HUES48 (cell line): ENCODE data around the gene FAM120B.

Experiments
- H3K27ac ChIP-seq: one replicate; pipeline ENCODE4 v1.7.0; 2013; ENCODE audit warnings: low read depth, low read length, inconsistent platforms
- H3K27me3 ChIP-seq: 2 replicates; pipeline ENCODE4 v1.6.1; 2013; ENCODE audit warnings: mild to moderate bottlenecking, low read length; ENCODE audit not compliant: control insufficient read depth, insufficient read depth
- H3K36me3 ChIP-seq: 2 replicates; pipeline ENCODE4 v1.6.1; 2013; ENCODE audit warnings: low read length; ENCODE audit not compliant: control insufficient read depth, insufficient read depth
- H3K4me1 ChIP-seq: 2 replicates; pipeline ENCODE4 v1.6.1; 2013; ENCODE audit warnings: mild to moderate bottlenecking, low read length; ENCODE audit not compliant: control insufficient read depth, insufficient read depth
- H3K4me3 ChIP-seq: 2 replicates; pipeline ENCODE4 v1.5.1; 2013; ENCODE audit warnings: mild to moderate bottlenecking, low read depth, low read length
- H3K9ac ChIP-seq: 2 replicates; pipeline ENCODE4 v1.6.1; 2013; ENCODE audit warnings: mild to moderate bottlenecking, low read depth, low read length, moderate library complexity
- H3K9me3 ChIP-seq: 2 replicates; pipeline ENCODE4 v1.6.1; 2013; ENCODE audit warnings: low read length; ENCODE audit not compliant: control insufficient read depth, insufficient read depth

The FAM120B gene, protein sequence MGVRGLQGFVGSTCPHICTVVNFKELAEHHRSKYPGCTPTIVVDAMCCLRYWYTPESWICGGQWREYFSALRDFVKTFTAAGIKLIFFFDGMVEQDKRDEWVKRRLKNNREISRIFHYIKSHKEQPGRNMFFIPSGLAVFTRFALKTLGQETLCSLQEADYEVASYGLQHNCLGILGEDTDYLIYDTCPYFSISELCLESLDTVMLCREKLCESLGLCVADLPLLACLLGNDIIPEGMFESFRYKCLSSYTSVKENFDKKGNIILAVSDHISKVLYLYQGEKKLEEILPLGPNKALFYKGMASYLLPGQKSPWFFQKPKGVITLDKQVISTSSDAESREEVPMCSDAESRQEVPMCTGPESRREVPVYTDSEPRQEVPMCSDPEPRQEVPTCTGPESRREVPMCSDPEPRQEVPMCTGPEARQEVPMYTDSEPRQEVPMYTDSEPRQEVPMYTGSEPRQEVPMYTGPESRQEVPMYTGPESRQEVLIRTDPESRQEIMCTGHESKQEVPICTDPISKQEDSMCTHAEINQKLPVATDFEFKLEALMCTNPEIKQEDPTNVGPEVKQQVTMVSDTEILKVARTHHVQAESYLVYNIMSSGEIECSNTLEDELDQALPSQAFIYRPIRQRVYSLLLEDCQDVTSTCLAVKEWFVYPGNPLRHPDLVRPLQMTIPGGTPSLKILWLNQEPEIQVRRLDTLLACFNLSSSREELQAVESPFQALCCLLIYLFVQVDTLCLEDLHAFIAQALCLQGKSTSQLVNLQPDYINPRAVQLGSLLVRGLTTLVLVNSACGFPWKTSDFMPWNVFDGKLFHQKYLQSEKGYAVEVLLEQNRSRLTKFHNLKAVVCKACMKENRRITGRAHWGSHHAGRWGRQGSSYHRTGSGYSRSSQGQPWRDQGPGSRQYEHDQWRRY

DNA sequence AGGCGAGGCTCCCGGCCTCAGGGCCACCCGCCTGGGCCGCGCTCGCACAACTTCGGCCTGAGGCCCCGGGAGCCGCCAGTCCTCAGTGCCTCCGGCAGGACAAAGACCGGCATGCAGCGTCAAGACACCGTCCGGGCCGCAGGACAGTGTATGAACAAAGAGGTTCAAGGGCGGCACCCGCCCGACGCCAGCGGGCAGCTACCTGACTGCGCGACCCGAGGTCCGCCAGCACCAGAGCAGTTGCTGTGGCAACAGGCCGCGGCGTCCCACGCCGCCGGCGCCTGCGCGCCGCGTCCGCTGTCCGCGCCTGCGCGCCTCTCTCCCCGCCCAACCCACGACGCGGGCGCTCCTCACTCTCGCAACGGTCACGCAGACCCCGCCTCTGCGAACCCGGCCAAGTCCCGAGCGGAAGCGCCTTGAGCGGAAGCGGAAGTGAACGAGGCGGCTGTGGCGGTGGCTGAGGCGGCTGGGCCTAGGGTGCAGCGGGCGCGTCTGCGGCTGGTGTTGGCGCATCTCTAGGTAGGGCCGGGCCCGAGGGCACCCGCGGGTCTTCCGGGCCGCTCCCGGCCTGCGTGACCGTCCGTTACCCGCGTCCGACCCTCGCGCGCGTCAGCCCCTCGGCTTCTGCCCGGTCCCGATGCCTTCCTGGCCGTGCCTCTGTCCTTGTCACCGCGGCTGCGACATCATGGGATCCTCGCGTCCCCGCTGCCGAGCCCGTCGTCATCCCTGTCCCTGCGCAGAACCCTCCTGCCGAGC, at the start of gene FAM120B:
TSS of gene FAM120B (plus strand) at position 435 of the 756 bp plus-strand sequence. CDS start 10,633 bp downstream, outside the sequence.
- Histone ChIP-seq H3K27ac (peak within 1 kb of the TSS; percentile 59), H3K4me3 (peak within 1 kb of the TSS; percentile 84), H3K4me1 (peaks cover 3% of the 10 kb centered on the region; the same call in 1 of the 2 replicates)

DNA sequence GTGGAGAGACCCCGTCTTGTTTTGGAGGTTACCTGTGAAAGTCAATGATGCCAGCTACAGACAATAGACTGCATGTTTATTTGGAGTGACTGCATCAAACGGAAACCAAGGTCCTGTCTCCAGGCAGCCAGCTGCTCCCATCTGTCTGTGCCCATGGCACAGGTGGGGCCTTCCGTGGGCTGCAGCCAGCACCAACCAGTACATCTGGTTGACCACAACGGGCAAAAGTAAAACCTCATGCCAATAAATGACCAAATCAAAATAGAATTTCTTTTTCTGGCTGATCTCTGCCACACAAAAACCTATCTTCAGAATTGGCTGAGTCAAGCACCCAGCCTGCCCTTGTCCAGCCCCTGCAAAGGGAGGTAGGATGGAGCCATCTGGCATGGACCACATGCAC, 49.2 kb upstream of the FAM120B start:
- Histone ChIP-seq H3K36me3 (no peaks in the 10 kb centered on the region), H3K9me3 (no peaks in the 10 kb centered on the region), H3K27me3 (no peaks in the 10 kb centered on the region), H3K4me1 (no peaks in the 10 kb centered on the region), H3K27ac (no peak overlapping the region), H3K4me3 (no peak overlapping the region), H3K9ac (no peak overlapping the region)

More for the DNA sequence above, at the start of gene FAM120B:
- peak within 1 kb of the TSS; percentile 35 for H3K9ac ChIP-seq
- H3K9me3 ChIP-seq: peaks cover 34% of the 10 kb centered on the region
- H3K27me3 ChIP-seq: peaks cover 22% of the 10 kb centered on the region
- no peaks in the 10 kb centered on the region for H3K36me3 ChIP-seq

DNA sequence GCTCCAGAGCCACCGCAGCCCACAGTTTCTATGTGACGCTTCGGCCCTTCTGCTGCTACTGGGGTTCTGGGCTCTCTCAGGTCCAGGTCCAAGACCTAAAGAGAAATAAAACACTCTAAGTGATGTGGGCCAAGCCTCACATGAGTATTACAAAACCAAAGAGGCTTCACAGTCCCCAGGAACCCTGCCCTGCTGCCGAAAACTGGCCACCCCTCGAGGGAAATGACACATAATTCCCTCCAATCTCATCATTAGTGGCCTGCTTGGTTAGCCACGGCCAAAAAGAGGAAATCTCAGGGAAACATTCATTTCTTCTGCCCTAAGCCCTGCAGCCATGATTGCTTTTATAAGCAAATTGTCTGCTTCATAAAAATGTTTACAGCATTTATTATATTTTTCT, 48.2 kb upstream of the FAM120B start:
- Histone ChIP-seq H3K4me1 (no peaks in the 10 kb centered on the region), H3K36me3 (no peaks in the 10 kb centered on the region), H3K4me3 (no peak overlapping the region), H3K9ac (no peak overlapping the region), H3K27me3 (no peaks in the 10 kb centered on the region), H3K27ac (no peak overlapping the region), H3K9me3 (no peaks in the 10 kb centered on the region)

DNA sequence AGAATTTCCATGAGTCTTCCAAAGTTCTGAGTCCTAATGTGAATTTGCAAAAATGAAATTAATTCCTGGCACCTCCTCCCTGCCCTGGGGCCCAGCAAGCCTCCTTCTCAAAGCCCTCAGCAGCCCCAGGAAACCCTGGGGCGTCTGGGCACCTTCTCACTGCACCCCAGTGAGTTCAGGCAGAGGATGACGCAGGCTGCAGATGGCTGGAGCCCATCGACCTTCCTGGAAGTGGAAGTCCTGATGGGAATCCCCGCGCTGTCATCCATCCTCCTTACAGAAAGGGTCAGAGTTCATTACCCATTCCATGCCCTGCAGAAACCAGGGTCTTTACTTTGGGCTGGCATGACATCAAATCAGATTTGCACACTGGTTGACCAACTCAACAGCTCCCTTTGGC, 47.3 kb upstream of the FAM120B start:
- no peaks in the 10 kb centered on the region for H3K4me1 ChIP-seq

DNA sequence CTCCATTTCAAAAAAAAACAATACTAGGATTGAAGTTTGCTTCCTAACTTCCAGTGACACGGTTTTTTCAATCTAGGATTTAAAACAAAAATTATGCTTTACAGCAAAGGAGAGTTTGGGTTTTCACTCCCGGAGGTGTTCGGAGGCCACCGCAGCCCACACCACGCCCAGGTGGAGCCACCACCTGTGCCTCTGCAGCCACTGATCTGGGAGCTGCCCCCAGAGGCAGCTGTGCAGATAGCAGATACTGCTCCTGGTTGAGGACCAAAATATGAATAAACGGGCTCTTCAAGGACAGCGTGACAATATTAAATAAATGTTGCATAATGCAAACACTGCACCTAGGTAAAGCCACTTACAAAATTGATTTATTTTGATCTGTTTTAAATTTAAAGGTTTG, 45.9 kb upstream of the FAM120B start:
- H3K27me3 ChIP-seq: no peaks in the 10 kb centered on the region

More for the DNA sequence above, 47.3 kb upstream of the FAM120B start:
- Histone ChIP-seq H3K27ac (no peak overlapping the region), H3K9ac (no peak overlapping the region), H3K4me3 (no peak overlapping the region), H3K27me3 (no peaks in the 10 kb centered on the region), H3K9me3 (no peaks in the 10 kb centered on the region), H3K36me3 (no peaks in the 10 kb centered on the region)

DNA sequence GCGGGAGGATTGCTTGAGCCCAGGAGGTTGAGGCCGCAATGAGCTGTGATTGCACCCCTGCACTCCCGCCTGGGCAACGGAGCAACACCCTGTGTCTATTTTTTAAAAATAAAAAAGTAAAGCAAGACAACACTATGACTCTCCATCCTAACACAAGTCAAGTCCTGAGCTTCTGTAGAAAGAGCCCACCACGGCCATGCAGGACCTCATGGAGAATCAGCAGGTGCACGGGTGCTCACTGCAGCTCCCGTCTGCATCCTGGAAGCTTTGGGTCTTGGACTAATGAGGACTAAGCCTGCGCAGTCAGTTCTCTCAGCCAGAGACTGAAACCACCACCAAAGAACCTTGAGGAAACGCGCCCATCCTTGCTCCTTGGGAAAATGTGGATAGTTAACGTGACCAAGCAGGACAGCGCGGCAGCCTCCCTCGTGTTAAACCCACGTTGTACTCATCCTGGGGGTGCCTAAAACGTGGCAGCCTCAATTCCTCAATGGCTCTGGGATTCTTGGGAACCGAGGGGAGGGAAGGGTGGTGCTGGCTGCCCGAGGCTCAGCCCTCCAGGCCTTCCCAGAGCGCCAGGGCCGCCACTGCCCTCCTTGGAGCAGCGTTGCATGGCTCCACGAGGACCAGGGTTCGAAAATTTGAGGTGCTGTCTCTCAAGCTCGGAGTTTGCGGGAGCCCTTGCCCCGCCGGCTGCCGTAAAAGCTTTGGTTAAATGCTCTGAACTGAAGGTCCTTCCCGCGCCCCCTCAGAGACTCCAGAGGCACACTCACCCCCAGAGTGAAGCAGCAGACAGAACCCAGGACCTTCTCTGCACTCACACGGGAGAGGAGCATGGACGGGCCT, 44.7 kb upstream of the FAM120B start:
- H3K4me3 ChIP-seq: no peak overlapping the region
- H3K9me3 ChIP-seq: no peaks in the 10 kb centered on the region
- H3K9ac ChIP-seq: no peak overlapping the region
- 0 out of 2 replicates have a peak, but pooled peaks cover 7% of the 10 kb centered on the region for H3K4me1 ChIP-seq
- no peaks in the 10 kb centered on the region for H3K36me3 ChIP-seq
- no peaks in the 10 kb centered on the region for H3K27me3 ChIP-seq
- no peak overlapping the region for H3K27ac ChIP-seq

More for the DNA sequence above, 45.9 kb upstream of the FAM120B start:
- Histone ChIP-seq H3K9ac (no peak overlapping the region), H3K36me3 (no peaks in the 10 kb centered on the region), H3K27ac (no peak overlapping the region), H3K4me1 (no peaks in the 10 kb centered on the region), H3K9me3 (no peaks in the 10 kb centered on the region), H3K4me3 (no peak overlapping the region)

DNA sequence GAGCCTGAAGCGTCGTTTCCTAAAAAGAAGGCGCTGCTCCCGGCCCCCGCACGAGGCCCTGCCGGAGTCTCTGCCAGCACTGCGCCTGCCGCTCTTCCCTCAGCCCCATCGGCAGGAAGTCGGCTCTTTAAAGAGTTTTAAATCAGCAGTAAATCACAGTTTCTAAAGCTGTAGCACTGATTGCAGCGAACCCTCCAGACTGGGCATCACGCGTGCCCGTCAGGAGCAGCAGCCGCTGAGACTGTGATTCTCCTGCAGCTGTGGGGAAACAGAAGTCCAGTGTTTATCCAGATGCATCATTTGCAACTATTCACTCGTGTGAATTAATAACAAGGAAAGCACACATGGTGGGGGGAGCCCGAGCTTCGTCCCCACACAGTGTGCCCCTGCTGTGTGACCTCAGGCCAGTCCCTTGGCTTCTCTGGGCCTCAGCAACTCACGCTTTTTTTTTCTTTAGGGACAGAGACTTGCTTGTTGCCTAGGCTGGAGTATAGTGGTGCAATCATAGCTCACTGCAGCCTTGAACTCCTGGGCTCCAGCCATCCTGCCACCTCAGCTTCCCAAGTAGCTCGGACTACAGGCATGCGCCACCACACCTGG, 44.0 kb upstream of the FAM120B start:
- Histone ChIP-seq H3K9me3 (no peaks in the 10 kb centered on the region), H3K4me3 (no peak overlapping the region), H3K9ac (no peak overlapping the region), H3K27ac (no peak overlapping the region), H3K36me3 (no peaks in the 10 kb centered on the region), H3K27me3 (no peaks in the 10 kb centered on the region), H3K4me1 (0 out of 2 replicates have a peak, but pooled peaks cover 7% of the 10 kb centered on the region)

DNA sequence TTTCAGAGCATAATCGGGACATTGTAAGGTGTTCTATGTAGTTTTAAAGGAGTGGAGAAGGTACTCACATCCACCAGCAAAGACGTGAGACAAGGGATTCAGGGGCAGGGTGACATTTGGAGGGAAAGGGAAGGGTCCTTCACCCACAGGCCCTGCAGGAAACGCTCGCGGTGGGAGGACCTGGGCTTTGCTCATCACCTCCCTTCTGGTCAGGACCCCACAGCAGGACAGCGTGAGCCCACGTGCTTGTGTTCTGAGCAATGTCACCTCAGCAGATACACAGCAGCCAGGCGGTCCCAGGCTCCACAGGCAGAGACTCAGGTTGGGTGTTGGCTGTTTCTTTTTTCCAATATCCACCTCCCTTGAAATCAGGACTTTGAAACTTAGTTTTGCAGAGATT, 43.1 kb upstream of the FAM120B start:
- H3K36me3 ChIP-seq: no peaks in the 10 kb centered on the region
- no peak overlapping the region for H3K27ac ChIP-seq
- H3K9ac ChIP-seq: no peak overlapping the region
- H3K4me3 ChIP-seq: no peak overlapping the region
- H3K4me1 ChIP-seq: 0 out of 2 replicates have a peak, but pooled peaks cover 7% of the 10 kb centered on the region
- no peaks in the 10 kb centered on the region for H3K27me3 ChIP-seq
- no peaks in the 10 kb centered on the region for H3K9me3 ChIP-seq

DNA sequence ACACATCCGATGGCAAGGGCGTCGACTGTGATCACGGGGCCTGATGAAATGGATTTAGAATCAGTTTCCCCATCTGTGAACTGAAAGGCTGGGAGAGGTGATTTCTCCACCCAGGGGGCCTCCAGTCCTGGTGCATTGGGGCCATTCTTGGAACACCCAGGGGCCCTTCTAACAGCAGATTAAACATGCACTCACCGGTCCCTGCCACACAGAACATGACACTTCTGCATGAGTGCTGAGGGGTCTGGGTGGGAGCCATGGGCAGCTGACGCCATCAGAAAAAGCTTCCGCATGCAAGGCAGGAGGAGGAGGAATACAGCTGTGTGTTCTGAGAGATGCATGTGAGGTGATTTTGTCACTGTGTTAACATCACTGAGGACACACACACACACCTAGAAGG, 42.5 kb upstream of the FAM120B start:
- Histone ChIP-seq H3K4me1 (0 out of 2 replicates have a peak, but pooled peaks cover 7% of the 10 kb centered on the region), H3K4me3 (no peak overlapping the region), H3K27ac (no peak overlapping the region), H3K9ac (no peak overlapping the region), H3K9me3 (no peaks in the 10 kb centered on the region), H3K36me3 (no peaks in the 10 kb centered on the region), H3K27me3 (no peaks in the 10 kb centered on the region)
